WTC11 (cell line): Measurements from ENCODE around the gene PTPRN2. TPM values are rescaled to one million over a fixed set of nuclear protein-coding genes. Genes with fewer than 3 reads are reported as not detected.

Experiments
- ATAC-seq: fragments of 200-7000 bp; cut with Tn5 transposase; 2 replicates; pipeline ENCODE4 v1.10.0; 2021; ENCODE audit warnings: mild to moderate bottlenecking, moderate library complexity
- CTCF ChIA-PET: fragments of 300-600 bp; sonication (Branson Sonifier 250); formaldehyde crosslinking; loops from one replicate; lab custom pipeline; 2021; ENCODE audit warnings: antibody characterized with exemption; lab: Charles Lee
- POLR2A ChIA-PET: fragments of 350-600 bp; sonication (Branson Sonifier 250); formaldehyde crosslinking; loops from one replicate; lab custom pipeline; 2021; ENCODE audit warnings: antibody characterized with exemption; lab: Charles Lee
- DNase-seq: peaks from one replicate; pipeline ENCODE4 v3.0.0; 2021; ENCODE audit warnings: low spot score
- H3K27ac Mint-ChIP-seq: 2 replicates; pipeline ENCODE4 v1.8.0; 2021; ENCODE audit warnings: mixed read lengths
- H3K27me3 Mint-ChIP-seq: 2 replicates; pipeline ENCODE4 v1.8.0; 2021; ENCODE audit warnings: low read depth, mild to moderate bottlenecking, moderate library complexity, mixed read lengths
- H3K36me3 Mint-ChIP-seq: 2 replicates; pipeline ENCODE4 v1.8.0; 2021; ENCODE audit warnings: mixed read lengths
- H3K4me1 Mint-ChIP-seq: 2 replicates; pipeline ENCODE4 v1.8.0; 2022; ENCODE audit warnings: mixed read lengths
- H3K4me3 Mint-ChIP-seq: 2 replicates; pipeline ENCODE4 v1.8.0; 2021; ENCODE audit warnings: mild to moderate bottlenecking, moderate library complexity, mixed read lengths
- H3K9me3 Mint-ChIP-seq: 2 replicates; pipeline ENCODE4 v1.8.0; 2021; ENCODE audit warnings: mixed read lengths
- ATF1 ChIP-seq: sonication (generic); formaldehyde crosslinking; IDR thresholded peaks from 2 replicates; pipeline ENCODE4 v1.8.1; 2023; ENCODE audit warnings: mild to moderate bottlenecking, moderate library complexity, missing genetic modification reagents
- ATF2 ChIP-seq: sonication (generic); formaldehyde crosslinking; IDR thresholded peaks from 2 replicates; pipeline ENCODE4 v1.8.1; 2022; ENCODE audit warnings: low read depth, missing genetic modification reagents, borderline replicate concordance
- CBFB ChIP-seq: sonication (generic); formaldehyde crosslinking; IDR thresholded peaks from 2 replicates; pipeline ENCODE4 v1.8.1; 2022; ENCODE audit warnings: mild to moderate bottlenecking, low read depth, missing genetic modification reagents
- E2F1 ChIP-seq: sonication (generic); formaldehyde crosslinking; IDR thresholded peaks from 2 replicates; pipeline ENCODE4 v1.8.0; 2022; ENCODE audit warnings: mild to moderate bottlenecking, missing genetic modification reagents
- E2F4 ChIP-seq: sonication (generic); formaldehyde crosslinking; IDR thresholded peaks from 2 replicates; pipeline ENCODE4 v1.8.1; 2022; ENCODE audit warnings: low read depth, mild to moderate bottlenecking, moderate library complexity, missing genetic modification reagents, borderline replicate concordance
- EMX1 ChIP-seq: fragments of 250-450 bp; sonication (Bioruptor Pico); IDR thresholded peaks from 2 replicates; pipeline ENCODE4 v1.8.0; 2021; ENCODE audit warnings: mild to moderate bottlenecking
- FOXJ3 ChIP-seq: sonication (generic); formaldehyde crosslinking; IDR thresholded peaks from 2 replicates; pipeline ENCODE4 v1.9.0; 2021; ENCODE audit warnings: missing genetic modification reagents, mild to moderate bottlenecking, borderline replicate concordance
- GABPB1 ChIP-seq: sonication (generic); formaldehyde crosslinking; IDR thresholded peaks from 2 replicates; pipeline ENCODE4 v1.8.1; 2023; ENCODE audit warnings: mild to moderate bottlenecking, missing genetic modification reagents
- HMGA2 ChIP-seq: fragments of 250-450 bp; sonication (Bioruptor Pico); IDR thresholded peaks from 2 replicates; pipeline ENCODE4 v1.4.0; 2021; ENCODE audit warnings: mild to moderate bottlenecking, moderate library complexity
- NFATC4 ChIP-seq: fragments of 250-450 bp; sonication (Bioruptor Pico); IDR thresholded peaks from 2 replicates; pipeline ENCODE4 v1.9.0; 2021; ENCODE audit warnings: mild to moderate bottlenecking
- NR1H2 ChIP-seq: sonication (generic); formaldehyde crosslinking; IDR thresholded peaks from 2 replicates; pipeline ENCODE4 v1.9.0; 2021; ENCODE audit warnings: mild to moderate bottlenecking, moderate library complexity, missing genetic modification reagents
- NR3C1 ChIP-seq: sonication (generic); formaldehyde crosslinking; conservative IDR thresholded peaks from 2 replicates; pipeline ENCODE4 v1.8.1; 2023; ENCODE audit warnings: low read depth, mild to moderate bottlenecking, missing genetic modification reagents
- PRDM15 ChIP-seq: sonication (generic); formaldehyde crosslinking; IDR thresholded peaks from 2 replicates; pipeline ENCODE4 v1.8.0; 2022; ENCODE audit warnings: missing genetic modification reagents
- PRRX2 ChIP-seq: fragments of 250-450 bp; sonication (Bioruptor Pico); IDR thresholded peaks from 2 replicates; pipeline ENCODE4 v1.8.0; 2021; ENCODE audit warnings: mild to moderate bottlenecking
- RELA ChIP-seq: sonication (generic); formaldehyde crosslinking; IDR thresholded peaks from 2 replicates; pipeline ENCODE4 v1.8.1; 2022; ENCODE audit warnings: missing genetic modification reagents, mild to moderate bottlenecking, borderline replicate concordance
- TP53 ChIP-seq: sonication (generic); formaldehyde crosslinking; IDR thresholded peaks from 2 replicates; pipeline ENCODE4 v1.8.1; 2023; ENCODE audit warnings: mild to moderate bottlenecking, missing genetic modification reagents
- ZNF138 ChIP-seq: sonication (generic); formaldehyde crosslinking; conservative IDR thresholded peaks from 2 replicates; pipeline ENCODE4 v1.8.1; 2022; ENCODE audit warnings: mild to moderate bottlenecking, moderate library complexity, missing genetic modification reagents
- ZNF219 ChIP-seq: sonication (generic); formaldehyde crosslinking; IDR thresholded peaks from 2 replicates; pipeline ENCODE4 v1.8.0; 2023; ENCODE audit warnings: missing genetic modification reagents, mild to moderate bottlenecking, borderline replicate concordance
- ZNF396 ChIP-seq: fragments of 250-450 bp; sonication (Bioruptor Pico); IDR thresholded peaks from 2 replicates; pipeline ENCODE4 v1.8.0; 2021; ENCODE audit warnings: mild to moderate bottlenecking, moderate library complexity, borderline replicate concordance
- ZSCAN18 ChIP-seq: fragments of 250-450 bp; sonication (Bioruptor Pico); IDR thresholded peaks from 2 replicates; pipeline ENCODE4 v2.1.2; 2022; ENCODE audit warnings: mild to moderate bottlenecking, moderate library complexity
- total RNA-seq: library from RNA; stranded (reverse); gene quantifications from 3 replicates; pipeline ENCODE4 v1.2.3, GENCODE V29; 2021
- TF ChIP-seq, protein P1 (sequence below): sonication (generic); formaldehyde crosslinking; IDR thresholded peaks from 2 replicates; pipeline ENCODE4 v1.8.1; 2023; ENCODE audit warnings: mild to moderate bottlenecking, moderate library complexity, missing genetic modification reagents
- TF ChIP-seq, protein P2 (sequence below): sonication (generic); formaldehyde crosslinking; IDR thresholded peaks from 2 replicates; pipeline ENCODE4 v1.8.1; 2023; ENCODE audit warnings: mild to moderate bottlenecking, missing genetic modification reagents

The PTPRN2 gene
- total RNA-seq, 1 experiment from 2014 or later = 4.7 TPM

DNA sequence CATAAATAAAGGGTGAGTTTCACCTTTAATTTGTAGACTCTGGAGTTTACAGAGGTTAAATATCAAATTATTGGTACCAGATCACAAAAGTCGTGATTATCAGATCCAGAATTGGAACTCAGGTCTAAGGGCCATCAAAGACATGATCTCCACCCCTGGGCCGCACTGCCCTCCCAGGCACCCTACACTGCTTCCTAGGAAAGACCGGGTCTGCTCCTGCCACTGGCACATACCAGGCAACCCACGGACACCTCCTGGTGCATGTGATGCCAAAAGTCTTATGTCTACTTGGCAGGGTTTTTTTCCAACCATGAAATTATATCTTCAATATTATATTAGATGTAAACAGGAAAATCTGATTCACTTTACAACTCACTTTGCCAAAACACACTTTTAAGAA, 452.8 kb downstream of the PTPRN2 start:
- Mint-ChIP-seq H3K36me3 (peaks cover 11% of the 10 kb centered on the region), H3K4me1 (no peaks in the 10 kb centered on the region), H3K27me3 (no peaks in the 10 kb centered on the region), H3K9me3 (peaks cover 14% of the 10 kb centered on the region), H3K27ac (no peak overlapping the region)
- CTCF ChIA-PET = no interaction called here
- POLR2A ChIA-PET = no interaction called here
- DNase-seq (no peak), ATAC-seq (no peak)
- TF ChIP-seq ZNF396 (CRISPR knock-in tag) = no peak
- TF ChIP-seq HMGA2 (CRISPR knock-in tag) = no peak
- no peak for TF ChIP-seq ATF2 (CRISPR knock-in tag)
- no peak for TF ChIP-seq NFATC4 (CRISPR knock-in tag)
- no peak for TF ChIP-seq E2F4 (CRISPR knock-in tag)
- TF ChIP-seq E2F1 (CRISPR knock-in tag) = no peak
- TF ChIP-seq CBFB = no peak
- no peak for TF ChIP-seq TP53 (CRISPR knock-in tag)
- no peak for TF ChIP-seq NR1H2 (CRISPR knock-in tag)
- TF ChIP-seq ZNF138 = no peak
- TF ChIP-seq FOXJ3 (CRISPR knock-in tag) = no peak
- no peak for TF ChIP-seq NR3C1 (CRISPR knock-in tag)
- TF ChIP-seq PRDM15 (CRISPR knock-in tag) = no peak
- TF ChIP-seq ZSCAN18 (CRISPR knock-in tag) = no peak
- TF ChIP-seq, all 79 proteins: peak for 0
- no peak overlapping the region for H3K4me3 Mint-ChIP-seq

DNA sequence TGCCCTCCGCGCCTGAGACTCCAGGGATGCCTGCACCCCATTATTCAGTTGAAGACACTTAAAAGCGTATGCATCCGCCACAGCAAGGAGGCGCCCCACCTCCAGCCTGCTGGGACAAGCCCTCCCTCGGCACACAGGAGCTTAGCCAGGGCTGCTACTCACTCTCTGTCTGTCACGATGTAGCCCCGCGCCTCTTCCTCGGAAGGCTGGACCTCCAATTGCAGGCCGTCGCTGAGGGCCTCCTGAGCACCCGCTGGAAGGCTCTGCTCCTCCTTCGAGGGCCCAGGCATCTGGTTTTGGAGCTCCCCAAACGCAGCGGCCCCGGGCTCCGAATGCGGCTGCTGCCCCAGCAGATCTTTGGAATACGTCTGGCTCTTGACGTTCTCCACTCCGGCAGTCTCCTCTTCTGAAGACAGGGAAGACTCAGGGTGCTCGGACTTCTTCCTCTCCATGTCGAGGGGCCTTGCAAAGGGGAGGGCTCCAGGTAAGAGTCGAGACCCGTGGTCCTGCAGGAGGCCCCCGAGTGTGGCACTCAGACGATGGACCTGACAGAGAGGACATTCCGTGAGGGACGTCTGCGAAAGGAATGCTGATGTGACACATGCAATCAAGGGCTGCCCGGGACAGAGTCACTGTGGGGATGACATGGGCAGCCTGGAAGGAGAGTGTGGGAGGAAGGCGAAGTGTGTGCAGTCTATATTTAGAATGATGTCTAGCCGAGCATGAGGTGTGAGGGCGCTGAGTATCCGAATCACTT, 453.9 kb downstream of the PTPRN2 start:
- ATAC-seq (peak; percentile 67), DNase-seq (peak; percentile 31)
- CTCF ChIA-PET = interaction anchor here (0.8 to 1.0 kb wide), 3 partner anchors 95 to 221 kb away, joined by 3 to 4 read pairs (median 3); no protein-coding TSS in a partner anchor
- POLR2A ChIA-PET = no interaction called here
- Mint-ChIP-seq H3K27ac (no peak overlapping the region), H3K27me3 (no peaks in the 10 kb centered on the region), H3K36me3 (peaks cover 8% of the 10 kb centered on the region), H3K4me1 (no peaks in the 10 kb centered on the region), H3K4me3 (no peak overlapping the region), H3K9me3 (peaks cover 7% of the 10 kb centered on the region; the same call in 1 of the 2 replicates)
- TF ChIP-seq PRRX2 (CRISPR knock-in tag) (no peak), ZNF396 (CRISPR knock-in tag) (no peak), ATF1 (CRISPR knock-in tag) (no peak), EMX1 (CRISPR knock-in tag) (no peak), GABPB1 (CRISPR knock-in tag) (no peak), CBFB (no peak), ZNF219 (no peak), RELA (CRISPR knock-in tag) (no peak)
- TF ChIP-seq, protein P1, sequence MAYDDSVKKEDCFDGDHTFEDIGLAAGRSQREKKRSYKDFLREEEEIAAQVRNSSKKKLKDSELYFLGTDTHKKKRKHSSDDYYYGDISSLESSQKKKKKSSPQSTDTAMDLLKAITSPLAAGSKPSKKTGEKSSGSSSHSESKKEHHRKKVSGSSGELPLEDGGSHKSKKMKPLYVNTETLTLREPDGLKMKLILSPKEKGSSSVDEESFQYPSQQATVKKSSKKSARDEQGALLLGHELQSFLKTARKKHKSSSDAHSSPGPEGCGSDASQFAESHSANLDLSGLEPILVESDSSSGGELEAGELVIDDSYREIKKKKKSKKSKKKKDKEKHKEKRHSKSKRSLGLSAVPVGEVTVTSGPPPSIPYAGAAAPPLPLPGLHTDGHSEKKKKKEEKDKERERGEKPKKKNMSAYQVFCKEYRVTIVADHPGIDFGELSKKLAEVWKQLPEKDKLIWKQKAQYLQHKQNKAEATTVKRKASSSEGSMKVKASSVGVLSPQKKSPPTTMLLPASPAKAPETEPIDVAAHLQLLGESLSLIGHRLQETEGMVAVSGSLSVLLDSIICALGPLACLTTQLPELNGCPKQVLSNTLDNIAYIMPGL = no peak
- TF ChIP-seq, protein P2, sequence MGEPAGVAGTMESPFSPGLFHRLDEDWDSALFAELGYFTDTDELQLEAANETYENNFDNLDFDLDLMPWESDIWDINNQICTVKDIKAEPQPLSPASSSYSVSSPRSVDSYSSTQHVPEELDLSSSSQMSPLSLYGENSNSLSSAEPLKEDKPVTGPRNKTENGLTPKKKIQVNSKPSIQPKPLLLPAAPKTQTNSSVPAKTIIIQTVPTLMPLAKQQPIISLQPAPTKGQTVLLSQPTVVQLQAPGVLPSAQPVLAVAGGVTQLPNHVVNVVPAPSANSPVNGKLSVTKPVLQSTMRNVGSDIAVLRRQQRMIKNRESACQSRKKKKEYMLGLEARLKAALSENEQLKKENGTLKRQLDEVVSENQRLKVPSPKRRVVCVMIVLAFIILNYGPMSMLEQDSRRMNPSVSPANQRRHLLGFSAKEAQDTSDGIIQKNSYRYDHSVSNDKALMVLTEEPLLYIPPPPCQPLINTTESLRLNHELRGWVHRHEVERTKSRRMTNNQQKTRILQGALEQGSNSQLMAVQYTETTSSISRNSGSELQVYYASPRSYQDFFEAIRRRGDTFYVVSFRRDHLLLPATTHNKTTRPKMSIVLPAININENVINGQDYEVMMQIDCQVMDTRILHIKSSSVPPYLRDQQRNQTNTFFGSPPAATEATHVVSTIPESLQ (CRISPR knock-in tag) = no peak
